Stimulated activated CD4-positive, alpha-beta T cell treated with anti-CD3 and anti-CD28 coated beads, TNF-alpha, amount 100 ng/mL, for 1 hour (primary cell): Measurements from ENCODE around the gene ERBB2.
"Not testable (repeated sequence)": the region's sequence is repeated elsewhere in the genome, so short reads cannot be mapped to it uniquely, and the experiment has no call there.

Experiments used
- DNase-seq, 3 donors: peaks; one replicate each; pipeline ENCODE4 v3.0.0-alpha.2; 2020; ENCODE audit warnings: low read depth in 3 of 3, low spot score in 1 of 3

The ERBB2 gene

DNA sequence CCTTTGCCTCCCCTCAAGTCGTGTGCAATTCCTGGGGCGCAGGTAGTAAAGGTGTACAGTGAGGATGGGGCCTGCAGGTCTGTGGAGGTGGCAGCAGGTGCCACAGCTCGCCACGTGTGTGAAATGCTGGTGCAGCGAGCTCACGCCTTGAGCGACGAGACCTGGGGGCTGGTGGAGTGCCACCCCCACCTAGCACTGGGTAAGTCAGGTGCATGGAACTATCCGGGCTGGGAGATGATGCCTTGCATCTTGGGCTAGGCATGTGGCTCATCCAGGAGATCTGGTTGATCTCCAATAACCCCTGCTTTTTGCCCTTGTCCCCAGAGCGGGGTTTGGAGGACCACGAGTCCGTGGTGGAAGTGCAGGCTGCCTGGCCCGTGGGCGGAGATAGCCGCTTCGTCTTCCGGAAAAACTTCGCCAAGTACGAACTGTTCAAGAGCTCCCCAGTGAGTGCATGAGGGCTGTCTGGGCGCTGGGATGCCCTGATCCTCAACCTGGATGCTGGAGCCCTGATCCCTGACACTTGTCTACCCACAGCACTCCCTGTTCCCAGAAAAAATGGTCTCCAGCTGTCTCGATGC is 43.1 kb downstream of the ERBB2 start:
- no peak for DNase-seq

DNA sequence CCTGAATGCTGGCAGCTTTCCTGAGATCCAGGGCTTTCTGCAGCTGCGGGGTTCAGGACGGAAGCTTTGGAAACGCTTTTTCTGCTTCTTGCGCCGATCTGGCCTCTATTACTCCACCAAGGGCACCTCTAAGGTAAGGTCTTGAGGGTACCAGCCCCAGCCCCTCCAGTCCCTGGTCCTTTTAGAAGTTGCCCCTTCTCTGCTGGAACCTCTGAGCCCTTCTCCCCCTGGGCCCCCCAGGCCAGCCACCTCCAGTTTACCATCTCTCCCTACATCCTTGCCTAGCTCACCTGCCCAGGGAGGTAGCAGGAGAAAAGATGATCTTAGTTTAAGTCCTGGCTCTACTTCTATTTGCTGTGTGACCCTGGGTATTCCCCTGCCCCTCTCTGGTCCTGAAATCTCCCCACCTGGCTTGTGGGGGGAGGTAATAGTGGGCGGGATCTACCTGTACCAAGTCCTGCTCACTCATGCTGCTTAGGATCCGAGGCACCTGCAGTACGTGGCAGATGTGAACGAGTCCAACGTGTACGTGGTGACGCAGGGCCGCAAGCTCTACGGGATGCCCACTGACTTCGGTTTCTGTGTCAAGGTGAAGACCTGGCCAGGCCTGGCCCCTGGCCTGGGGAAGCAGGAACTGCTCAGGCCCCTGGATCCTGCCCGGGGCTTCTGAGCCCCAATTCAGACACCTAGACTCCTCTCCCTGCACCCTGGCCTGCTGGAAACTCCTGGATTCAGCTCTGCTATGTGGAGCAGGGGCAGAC is 44.4 kb downstream of the ERBB2 start:
- no peak for DNase-seq

GRCh38 chr17:39744836-39745215 is 45.0 kb downstream of the ERBB2 start:
- DNase-seq, result no peak

- no peak for DNase-seq
These were observed 45.7 kb downstream of the ERBB2 start for GRCh38 chr17:39745335-39746144.

GRCh38 chr17:39746145-39746461 is 46.2 kb downstream of the ERBB2 start:
- no peak for DNase-seq

- no peak for DNase-seq
These were observed 47.9 kb downstream of the ERBB2 start for GRCh38 chr17:39747745-39748144.

- not testable (repeated sequence) for DNase-seq
These were observed 48.7 kb downstream of the ERBB2 start for GRCh38 chr17:39748444-39749034.

GRCh38 chr17:39750131-39751015 is 50.5 kb downstream of the ERBB2 start:
- no peak for DNase-seq

DNA sequence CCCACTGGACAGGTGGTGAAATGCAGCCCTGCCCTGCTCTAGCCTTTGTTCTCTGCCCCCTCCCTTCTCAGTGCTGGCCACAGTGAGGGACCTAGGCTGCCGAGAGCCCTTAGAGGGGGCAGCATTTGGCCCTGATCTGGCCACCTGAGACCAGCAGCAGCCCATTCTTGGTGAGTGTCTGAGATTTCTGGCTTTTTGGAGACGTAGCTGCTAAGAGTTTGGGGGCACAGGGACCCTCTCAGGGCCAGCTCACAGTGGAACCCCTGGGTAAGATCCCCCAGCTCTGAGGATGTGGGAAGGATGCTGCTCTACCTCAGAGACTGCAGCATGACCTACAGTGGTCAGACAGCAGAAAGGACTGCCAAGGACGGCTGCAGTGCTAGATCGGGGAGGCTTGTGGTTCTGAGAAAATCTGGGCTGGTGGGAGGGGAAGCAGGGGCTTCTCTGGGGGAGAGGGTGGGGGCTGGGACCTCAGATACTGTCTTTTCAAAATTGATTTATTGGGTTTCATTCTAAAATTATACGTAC is 51.2 kb downstream of the ERBB2 start:
- no peak for DNase-seq

DNA sequence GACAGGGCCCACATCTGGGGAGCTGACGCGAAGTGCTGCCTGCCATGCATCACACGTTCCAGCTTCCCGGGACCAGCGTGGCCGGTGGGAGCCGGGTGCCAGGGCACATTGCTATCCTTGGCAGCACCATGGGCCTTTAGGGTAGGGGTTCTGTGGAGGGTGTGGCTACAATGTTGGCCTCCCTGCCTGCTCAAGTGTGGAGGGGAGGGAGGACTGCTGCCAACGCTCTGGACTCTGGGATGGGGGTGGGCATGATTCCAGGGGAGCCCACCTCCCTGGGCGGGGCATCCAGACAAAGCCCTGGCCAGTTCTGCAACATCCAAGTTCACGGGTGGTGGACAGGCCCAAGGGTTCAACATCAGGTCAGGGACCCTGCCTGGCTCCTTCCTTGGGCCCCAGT is 51.8 kb downstream of the ERBB2 start:
- DNase-seq, result no peak

DNA sequence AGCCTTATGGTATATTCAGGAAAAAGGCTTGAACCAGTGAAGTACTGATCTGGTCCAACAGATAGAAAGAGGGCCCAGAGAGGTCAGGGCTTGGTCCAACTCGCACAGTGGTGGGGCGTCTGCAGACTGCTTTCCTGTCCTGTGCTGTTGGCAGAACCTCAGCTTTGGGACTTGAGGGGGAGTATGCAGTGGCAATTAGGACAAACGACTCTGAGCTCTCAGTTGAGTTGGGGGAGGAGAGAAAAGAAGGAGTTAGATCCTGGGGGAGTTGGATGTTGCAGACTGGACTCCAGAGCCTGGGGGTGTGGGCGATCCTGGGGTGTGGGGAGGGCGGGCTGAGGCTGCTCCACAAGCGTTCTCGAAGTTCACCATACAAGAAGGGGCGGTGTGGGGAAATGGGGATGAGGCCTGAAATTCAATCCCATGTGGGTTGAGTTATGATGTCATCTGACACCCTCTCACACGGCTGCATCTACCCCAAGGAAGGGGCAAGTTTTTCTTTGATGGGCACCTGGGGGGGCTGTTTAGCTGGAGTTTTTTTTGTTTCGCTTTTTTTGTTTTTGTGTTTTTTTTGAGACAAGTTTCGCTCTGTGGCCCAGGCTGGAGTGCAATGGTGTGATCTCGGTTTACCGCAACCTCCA is 52.5 kb downstream of the ERBB2 start:
- DNase-seq, result no peak

DNA sequence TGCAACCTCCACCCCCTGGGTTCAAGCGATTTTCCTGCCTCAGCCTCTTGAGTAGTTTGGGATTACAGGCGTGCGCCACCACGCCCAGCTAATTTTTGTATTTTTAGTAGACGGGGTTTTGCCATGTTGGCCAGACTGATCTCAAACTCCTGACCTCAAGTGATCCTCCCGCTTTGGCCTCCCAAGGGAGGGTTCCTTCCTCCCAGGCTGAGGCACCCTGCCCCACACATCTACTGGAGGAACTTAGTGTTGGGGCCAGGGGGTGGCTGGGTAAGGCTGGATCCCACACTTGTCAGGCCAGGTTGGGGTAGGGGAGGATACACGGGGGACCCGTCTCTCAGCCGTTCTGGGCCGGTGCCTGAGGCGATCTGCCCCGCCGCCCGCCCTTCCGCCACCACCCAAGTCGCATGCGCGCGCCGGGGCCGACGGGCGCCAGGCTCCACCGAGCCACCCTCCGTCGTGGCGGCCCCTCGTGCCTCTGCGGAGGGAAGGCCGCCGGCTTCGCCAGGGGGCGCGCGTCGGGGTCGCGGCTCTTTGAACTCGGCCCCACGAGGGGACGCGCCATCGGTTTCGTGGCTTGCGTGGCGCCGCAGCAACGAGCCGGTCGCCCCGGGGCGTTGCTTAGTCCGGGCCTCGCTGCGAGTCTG is 53.8 kb downstream of the ERBB2 start:
- DNase-seq, result peak in 2 of 3 donors; percentile 38 to 45

DNA sequence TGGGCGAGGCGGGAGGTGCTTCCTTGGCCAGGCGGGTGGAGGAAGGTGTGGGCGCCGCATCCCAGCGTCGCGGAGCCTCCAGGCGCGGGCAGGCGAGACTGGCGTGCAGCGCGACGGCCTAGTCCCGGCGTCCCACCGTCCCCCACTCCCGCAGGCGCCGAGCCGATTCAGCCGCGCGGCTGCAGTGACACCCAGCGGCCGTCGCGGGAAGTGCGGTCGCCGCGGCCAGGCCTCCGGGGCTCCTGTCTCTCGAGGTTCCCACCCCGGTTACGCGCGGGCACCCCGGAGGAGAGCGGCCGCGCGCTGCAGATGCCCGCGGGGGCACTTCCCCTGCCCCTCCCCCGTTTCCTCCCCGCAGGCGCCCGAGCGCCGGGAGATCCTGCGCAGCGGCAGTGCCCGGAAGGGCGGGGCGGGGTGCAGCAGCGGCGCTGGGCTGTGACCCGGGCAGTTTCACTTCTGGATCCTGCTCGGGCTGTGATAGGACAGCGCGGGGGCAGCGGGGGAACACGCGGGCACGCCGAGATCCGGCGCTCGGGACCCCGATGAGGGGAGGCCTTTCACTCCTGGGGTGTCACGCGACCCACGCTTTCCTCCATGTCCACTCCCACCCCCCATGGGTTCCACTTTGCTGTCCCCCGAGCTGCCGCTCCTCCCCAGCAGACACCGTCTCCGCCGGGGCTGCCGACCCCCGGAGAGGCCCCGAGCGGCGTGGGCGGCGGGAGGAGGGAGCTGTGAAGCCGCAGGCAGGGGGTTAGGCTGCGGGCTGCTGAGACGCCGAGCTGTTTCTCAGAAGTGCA is 54.5 kb downstream of the ERBB2 start:
- DNase-seq, result peak; percentile 89 to 96 (median 95)

GRCh38 chr17:39754958-39755553 is 55.2 kb downstream of the ERBB2 start:
- DNase-seq, result no peak

DNA sequence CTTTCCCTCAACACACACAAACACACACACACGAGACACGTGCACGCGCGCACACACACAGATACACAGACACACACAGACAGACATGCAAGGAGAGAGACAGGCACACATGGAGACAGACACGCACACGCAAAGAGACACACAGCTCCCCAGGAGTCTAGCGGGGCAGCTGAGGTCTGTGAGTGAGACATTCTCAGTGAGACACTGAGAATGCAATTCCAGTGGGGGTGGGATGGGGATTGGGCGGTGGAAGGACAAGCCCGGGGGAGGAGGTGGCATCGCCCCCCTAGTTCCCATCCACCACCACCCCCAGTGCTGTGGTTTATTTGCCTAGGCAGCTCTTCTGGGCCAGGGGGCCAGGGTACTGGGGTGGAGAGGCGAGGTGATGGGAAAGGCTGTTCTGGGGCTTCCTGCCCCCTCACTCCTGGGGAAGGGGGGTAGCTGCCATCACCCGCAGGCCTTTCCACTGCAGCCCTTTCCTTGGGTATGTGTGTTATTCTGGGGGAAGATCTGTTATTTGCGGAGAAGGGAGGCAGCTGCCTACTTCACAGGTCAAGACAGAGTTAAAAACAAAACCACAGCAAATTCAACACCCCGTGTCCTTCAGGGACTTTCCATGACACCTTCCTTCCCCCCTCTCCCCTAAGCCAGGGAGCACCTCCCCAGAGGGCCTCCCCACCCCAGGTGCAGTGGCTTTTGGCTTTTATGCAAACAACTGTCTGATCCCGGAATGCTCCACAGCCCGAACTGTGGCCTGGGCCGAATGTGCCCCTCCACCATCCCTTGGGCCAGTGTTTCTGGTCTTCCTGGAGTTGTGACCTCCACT is 55.9 kb downstream of the ERBB2 start:
- peak; percentile 26 to 35 (median 26) for DNase-seq

- no peak for DNase-seq
These were observed 56.7 kb downstream of the ERBB2 start for GRCh38 chr17:39756380-39757079.

DNA sequence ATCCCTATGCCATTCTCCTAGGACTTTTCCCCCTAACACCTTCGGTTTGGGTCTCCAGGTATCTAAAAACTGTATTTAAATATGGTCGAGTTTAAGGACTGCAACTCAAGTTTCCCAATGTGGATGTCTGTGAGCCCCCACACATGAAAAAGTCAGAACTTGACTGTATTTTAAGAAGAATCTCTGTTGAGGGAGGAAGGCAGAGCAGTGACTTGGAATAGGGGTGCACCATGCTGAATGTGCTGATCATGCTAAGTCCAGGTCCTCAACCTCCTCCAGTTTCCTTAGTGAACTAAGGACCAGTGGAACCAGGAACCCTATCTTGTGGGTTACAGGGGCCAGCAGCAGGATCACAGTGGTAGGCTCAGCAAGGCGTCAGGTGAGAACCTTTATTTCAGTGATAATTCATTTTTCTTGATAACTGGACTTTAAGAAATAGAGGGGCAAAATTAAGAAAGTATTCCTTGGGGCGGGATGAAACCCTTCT is 57.4 kb downstream of the ERBB2 start:
- DNase-seq, result no peak
